ENCODE measurements around the gene HOXC13.
A peak's percentile ranks its signal among the peaks of the same experiment; 100 is the strongest.

The HOXC13 gene

DNA sequence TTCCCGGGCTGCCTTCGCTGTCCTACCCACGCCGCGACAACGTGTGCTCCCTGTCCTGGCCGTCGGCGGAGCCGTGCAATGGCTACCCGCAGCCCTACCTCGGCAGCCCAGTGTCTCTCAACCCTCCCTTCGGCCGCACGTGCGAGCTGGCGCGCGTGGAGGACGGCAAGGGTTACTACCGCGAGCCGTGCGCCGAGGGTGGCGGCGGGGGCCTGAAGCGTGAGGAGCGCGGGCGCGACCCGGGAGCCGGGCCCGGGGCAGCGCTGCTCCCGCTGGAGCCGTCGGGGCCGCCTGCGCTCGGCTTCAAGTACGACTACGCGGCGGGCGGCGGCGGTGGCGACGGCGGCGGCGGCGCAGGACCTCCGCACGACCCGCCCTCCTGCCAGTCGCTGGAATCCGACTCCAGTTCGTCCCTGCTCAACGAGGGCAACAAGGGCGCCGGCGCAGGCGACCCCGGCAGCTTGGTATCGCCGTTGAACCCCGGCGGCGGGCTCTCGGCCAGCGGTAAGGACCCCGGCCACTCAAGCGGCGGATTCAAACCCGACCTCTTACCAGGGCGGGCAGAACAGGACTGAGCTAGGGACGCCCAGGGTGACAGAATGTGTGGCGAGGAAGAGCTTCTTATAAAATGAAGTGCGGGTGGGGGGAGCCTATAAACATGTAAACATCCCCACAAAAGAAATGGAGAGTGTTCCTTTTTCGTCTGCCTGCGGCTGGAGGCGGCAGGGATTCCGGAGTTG lies 16.6 kb downstream of the HOXC13 start:
- DNase-seq, result no peak

GRCh38 chr12:53955776-53956250 lies 17.2 kb downstream of the HOXC13 start:
- DNase-seq, result no peak

DNA sequence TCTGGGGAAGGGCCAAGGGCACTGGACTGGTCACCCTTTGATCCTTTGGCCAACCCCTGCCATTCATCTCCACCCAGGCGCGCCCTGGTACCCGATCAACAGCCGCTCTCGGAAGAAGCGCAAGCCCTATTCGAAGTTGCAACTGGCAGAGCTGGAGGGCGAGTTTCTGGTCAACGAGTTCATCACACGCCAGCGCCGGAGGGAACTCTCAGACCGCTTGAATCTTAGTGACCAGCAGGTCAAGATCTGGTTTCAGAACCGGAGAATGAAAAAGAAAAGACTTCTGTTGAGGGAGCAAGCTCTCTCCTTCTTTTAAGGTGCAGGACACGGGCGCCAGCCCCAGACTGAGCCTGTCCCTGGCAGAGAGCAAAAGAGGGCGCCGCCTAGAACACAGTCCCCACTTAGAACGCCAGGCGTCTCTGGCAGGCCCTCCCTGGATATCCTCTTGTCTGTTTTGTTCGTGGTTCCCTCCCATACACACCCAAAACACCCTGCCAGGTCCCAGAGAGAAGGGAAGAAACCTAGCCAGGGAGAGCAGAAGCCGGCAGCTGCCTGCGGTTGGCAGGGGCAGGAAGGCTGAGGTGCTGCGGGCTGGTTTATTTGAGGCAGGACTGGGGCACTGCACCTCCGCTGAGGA lies 17.7 kb downstream of the HOXC13 start:
- no peak for DNase-seq

GRCh38 chr12:53956914-53957536 lies 18.4 kb downstream of the HOXC13 start:
- no peak for DNase-seq

GRCh38 chr12:53958128-53958527 lies 19.5 kb downstream of the HOXC13 start:
- DNase-seq, result no peak

DNA sequence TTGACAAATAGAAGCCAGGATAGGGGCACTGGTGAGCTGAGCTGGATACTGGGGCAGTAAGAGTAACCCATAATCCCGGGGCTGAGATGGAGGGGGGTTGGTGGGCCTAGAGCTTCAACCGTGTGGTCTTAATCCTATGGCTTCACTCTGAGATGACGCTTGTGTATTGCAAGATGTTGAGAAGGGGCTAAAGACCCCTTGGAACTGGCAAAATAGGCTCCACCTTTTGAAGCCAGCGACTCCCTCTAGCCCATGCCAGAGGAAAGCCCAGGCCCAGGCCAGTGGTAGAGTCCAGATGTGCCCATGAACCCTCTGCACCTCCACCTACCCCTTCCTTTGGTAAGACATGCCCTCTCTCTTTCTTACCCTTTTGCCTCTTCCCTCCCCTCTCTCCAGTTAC lies 20.7 kb downstream of the HOXC13 start:
- no peak for DNase-seq

- DNase-seq, result no peak
Measured at GRCh38 chr12:53960187-53961024, 21.8 kb downstream of the HOXC13 start.

DNA sequence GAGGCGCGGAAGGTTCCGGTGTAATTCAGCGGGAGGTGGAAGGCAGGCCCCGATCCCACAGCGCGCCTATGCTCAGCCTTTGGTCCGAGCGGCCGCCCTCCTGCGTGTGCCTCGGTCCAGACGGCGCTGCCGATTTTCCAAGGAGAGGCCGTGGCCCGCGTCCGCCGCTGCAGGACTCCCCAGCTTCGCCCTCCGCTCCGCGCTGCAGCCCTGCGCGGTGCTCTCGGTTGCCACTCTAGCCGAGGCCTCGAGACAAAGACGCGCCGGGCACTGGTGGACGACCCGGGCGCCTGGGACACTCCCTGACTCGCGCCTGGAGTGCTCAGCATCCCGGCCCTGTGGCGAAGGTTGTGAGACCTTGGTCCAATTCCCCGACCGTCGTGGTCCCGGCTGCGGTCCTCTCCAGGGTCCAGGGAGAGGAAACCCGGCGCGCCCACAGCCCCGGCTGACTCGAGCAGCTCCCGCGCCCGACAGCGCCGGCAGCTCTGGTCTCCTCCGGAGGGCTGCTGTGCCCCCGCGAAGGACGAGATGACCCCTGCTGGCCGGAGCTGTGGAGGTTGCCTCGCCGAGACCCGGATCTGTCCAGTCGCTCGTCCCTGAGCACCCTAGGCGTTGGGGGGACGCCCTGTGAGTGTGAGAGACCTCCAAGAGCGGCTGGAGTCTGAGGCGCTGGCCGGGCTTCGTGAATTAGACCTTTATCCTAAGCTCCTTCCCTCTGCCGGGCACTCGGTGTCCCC lies 22.6 kb downstream of the HOXC13 start:
- no peak for DNase-seq

GRCh38 chr12:53963005-53963404 lies 24.4 kb downstream of the HOXC13 start:
- DNase-seq, result no peak

DNA sequence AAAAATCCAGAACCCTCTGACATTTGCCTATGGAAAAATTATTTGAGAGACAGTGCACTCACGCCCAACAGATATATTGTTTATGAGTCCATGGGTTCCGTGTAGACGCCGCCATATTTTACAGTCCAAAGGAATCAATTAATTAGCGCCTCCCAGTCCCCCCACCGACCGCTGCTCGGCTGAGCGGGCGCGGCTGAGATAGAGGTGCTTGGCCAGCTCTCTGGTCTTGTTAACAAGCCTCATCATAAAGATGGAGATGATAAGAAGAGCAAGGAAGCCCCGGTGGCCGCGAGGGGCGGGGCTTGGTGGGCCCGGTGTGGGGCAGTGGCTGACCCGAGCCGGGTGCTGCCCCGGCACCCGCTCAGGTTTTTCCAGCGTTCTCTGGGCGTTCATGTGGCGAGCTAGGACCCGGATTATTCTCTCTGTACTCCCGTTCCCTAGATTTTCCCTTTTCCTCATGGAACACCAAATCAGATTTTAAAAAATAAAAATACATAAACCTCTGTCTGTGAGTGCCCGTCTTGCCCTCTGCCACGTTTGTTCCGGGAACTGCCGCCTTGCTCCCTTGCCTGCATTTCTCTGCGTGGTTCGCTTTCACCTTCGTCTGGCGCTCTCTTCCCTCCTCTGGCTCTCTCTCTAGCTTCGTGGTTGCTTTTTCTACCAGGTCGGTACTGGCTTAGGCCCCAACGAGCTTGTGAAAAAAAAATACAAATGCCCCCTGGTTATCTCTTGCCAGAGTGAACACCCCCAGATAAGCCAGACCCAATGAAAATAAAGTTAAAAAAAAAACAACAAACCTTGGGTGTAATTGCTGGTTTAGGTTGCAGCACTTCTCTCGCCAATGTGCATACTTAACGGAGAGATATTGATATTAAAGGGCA lies 25.0 kb downstream of the HOXC13 start:
- no peak for DNase-seq

DNA sequence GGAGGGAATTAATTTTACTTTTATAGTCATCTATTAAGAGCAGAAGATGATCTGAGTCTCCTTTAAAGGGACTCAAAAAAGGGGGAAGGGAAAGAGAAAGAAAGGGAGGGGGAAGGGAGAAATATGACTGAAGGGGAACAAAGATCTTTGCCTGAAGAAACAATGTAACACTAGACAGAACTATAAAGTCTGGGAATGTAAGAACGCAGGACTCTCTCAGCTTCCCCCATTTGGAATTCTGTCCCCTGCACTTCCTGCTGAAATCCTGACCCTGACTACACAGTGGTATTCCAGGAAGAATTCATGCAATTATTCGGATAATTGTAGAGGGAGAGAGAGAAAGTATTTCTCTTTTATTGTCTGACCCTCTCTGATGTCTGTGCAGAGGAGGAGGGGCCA lies 25.7 kb downstream of the HOXC13 start:
- no peak for DNase-seq

GRCh38 chr12:53965281-53966084 lies 26.9 kb downstream of the HOXC13 start:
- peak; percentile 86 for DNase-seq

DNA sequence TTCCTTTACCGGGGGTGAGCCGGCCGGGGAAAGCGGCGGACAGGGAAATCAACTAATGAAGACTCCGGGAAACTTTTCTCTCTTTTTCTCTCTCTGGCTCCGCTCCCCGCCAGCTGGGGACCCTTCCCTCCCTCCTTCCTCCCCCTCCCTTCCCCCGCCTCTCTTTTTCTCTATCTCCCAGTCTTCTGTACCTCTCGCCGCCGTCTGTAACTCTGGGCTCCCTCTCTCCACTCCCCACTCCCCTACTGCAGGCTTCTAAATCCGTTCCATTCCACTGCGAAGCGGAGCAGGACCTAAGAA lies 27.4 kb downstream of the HOXC13 start:
- no peak for DNase-seq

DNA sequence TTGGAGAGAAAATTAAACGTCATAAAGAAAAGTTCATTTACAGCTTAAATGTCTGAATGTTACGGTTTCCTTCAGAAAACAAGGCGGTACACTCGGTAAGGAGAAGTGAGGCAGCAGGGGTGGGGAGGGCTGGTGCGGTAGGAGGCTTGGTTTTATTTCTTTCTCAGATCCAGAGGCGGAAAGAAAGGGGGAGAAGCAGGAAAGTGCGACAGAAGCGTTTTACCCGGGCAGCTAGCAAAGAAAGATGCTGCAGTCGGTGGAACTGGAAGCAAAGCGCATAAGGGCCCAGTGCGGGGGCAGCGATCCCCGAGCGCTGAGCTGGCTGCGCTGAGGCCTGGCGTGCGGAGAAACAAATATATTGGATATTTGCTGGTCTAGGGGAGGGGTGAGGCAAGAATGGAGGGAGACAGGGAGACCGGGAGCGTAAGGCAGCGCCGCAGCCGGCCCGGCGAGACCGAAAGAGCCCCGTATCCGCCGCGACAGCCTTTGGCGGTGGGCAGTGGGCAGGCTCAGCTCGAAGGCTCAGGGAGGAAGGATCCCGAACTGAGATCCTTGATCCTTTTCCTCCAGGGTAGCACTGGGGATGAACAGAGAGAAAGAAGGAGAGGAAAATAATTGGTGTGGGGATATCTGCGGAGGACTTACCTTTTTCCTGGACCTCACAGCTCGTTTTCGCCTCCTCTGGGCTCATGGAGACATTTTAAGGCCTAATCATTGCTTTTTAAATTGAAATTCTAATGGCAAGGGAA lies 27.9 kb downstream of the HOXC13 start:
- peak; percentile 54 for DNase-seq

DNA sequence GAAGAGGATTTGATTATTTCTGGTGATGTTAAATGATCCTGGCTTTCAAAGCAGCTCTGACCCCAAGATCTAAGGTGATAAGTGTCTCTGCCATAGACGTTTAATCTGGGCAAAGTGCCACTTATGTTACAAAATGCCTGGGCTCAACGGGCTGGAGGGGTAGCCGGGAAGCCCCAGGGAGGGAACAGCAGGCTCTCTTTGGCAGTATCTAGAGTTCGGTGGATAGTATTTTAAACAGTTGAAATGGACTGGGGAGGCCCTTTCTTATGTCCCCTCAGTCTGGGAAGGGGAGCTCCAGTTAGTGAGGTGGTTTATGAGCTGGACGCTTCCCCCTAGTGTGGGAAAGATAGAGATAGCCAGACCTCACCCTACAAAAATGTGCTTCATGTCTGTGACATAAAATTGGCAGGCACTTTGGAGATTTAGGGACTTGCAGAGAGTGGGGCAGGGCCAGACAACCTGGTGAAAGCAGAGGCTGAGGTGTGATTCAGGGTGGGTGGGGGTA lies 28.8 kb downstream of the HOXC13 start:
- no peak for DNase-seq

GRCh38 chr12:53968214-53969127 lies 29.8 kb downstream of the HOXC13 start:
- DNase-seq, result no peak

- peak; percentile 42 for DNase-seq
Measured at GRCh38 chr12:53969588-53970259, 31.1 kb downstream of the HOXC13 start.

GRCh38 chr12:53970451-53970850 lies 31.8 kb downstream of the HOXC13 start:
- no peak for DNase-seq

Measured in right hindlimb (tissue), 1 donor.